HS-5 (cell line): Measurements from ENCODE around the gene PEA15.

Experiments used
- DNase-seq: peaks from one replicate; pipeline ENCODE4 v3.0.0-alpha.2; 2012; ENCODE audit warnings: low read depth

The PEA15 gene

GRCh38 chr1:160239582-160240299 lies 34.6 kb downstream of the PEA15 start:
- no peak for DNase-seq

DNA sequence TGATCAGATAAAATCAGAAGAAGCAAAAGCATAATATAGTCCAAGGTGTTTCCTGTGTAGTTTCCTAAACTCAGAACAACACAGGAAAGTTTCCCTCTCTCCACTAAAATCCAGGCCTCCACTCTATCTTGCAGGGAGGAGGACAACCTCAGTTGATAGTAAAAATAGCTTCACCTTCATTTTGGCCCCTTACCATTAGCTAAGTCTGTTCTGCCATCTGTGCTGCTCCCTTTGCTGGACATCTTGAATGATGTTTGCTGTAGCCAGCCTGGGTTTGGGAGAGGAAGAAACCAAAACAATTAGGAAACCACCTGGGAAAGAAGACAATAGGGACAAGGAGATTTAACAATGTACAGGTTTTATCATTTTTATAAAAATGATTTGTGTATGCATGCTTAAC lies 38.6 kb downstream of the PEA15 start:
- no peak for DNase-seq

DNA sequence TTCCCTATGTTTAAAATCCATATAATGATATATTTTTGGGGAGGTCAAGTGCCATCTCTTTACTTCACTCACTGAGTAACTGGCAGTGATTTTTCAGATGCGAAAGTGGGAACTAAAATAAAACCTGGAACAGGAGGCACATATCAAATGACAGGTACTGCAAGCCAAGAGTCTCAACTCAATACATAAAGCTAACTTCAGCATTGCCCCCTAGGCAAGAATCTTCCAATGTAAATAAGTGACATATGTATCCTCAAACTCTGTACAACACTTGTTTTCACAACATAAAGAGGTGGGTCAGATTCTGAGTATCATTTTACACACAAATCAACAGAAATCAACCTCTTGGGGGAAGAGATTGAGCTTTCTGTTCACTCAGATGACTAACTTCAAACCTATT lies 39.0 kb downstream of the PEA15 start:
- DNase-seq: no peak

- no peak for DNase-seq
Observed at GRCh38 chr1:160245434-160245833, 40.2 kb downstream of the PEA15 start.

- DNase-seq: no peak
Observed at GRCh38 chr1:160247053-160247452, 41.9 kb downstream of the PEA15 start.

GRCh38 chr1:160251011-160251410 lies 45.8 kb downstream of the PEA15 start:
- no peak for DNase-seq

DNA sequence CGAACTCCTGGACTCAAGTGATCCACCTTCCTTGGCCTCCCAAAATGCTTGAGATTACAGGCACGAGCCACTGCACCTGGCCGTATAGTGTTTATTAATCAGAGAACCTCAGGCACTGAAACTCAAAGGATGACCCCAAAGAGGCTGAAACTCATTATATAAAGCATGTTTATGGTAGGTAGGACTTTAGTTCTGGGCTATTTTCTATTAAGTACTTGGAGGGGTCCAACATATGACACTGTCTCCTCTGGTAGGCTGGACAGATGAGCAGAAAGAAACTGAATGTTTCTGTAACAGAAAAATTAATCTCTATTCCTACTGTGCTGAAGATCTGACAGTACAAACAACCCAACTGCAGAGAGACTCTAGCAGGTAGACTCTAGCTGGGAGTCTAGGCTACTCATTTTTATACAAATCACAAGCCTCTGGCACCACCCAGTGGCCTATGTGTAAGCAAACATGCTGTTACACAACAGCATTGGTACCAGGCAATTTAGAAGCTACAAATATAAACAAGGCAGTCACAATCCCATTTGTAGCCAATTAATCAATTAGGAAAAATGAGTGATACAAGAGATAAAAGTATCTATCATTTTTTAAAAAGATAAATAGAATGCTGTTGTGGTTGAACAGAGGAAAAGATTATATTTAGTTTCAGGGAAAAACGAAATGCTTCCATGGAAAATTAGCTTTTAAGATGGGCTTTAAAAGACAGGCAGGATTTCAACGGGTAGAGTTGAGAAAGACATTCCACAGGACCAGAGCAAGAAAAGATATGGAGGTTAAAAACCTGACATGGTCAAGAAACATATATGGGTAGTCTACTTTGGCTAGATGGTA lies 46.7 kb downstream of the PEA15 start:
- peak; percentile 36 for DNase-seq

DNA sequence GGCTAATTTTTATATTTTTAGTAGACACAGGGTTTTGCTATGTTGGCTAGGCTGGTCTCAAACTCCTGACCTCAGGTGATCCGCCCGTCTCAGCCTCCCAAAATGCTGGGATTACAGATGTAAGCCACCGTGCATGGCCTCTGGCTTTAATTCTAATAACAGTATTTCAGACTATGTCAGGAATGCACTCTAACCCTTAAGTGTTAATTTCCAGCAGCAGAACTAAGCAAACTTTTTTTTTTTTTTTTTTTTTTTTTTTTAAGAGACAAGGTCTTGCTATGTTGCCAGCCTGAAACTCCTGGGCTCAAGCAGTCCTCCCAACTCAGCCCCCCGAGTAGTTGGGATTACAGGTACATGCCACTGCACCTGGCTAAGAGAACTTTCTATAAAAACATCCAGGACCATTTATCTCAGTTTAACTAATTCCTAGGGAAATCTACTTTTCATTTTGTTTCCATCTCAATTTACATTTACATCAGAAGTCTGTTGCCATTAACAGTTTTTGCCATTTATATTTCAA lies 50.7 kb downstream of the PEA15 start:
- no peak for DNase-seq

- peak; percentile 64 for DNase-seq
Observed at GRCh38 chr1:160256396-160257046, 51.3 kb downstream of the PEA15 start.

- no peak for DNase-seq
Observed at GRCh38 chr1:160257411-160258015, 52.3 kb downstream of the PEA15 start.

DNA sequence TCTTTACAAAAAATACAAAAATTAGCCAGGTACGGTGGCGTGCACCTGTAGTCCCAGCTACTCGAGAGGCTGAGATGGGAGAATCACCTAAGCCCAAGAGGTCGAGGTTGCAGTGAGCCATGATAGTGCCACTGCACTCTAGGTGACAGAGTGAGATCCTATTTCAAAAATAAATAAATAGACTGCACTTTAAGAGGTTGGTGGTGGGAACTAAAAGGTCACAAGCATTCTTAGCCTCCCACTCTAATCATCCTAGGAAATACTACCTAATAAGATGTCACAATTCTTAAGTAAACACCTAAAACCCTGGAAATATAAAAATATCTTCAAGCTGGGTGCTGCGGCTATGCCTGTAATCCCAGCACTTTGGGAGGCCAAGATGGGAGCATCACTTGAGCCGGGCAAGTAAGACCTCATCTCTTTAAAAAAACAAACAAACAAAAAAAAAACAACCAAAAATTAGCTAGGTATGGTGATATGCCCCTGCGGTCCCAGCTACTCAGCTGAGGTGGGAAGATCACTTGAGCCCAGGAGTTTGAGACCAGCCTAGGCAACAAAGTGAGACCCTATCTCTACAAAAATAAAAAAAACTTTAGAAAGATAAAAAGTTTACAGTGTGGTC lies 53.1 kb downstream of the PEA15 start:
- DNase-seq: no peak

- DNase-seq: peak; percentile 43
Observed at GRCh38 chr1:160260406-160261382, 55.5 kb downstream of the PEA15 start.

DNA sequence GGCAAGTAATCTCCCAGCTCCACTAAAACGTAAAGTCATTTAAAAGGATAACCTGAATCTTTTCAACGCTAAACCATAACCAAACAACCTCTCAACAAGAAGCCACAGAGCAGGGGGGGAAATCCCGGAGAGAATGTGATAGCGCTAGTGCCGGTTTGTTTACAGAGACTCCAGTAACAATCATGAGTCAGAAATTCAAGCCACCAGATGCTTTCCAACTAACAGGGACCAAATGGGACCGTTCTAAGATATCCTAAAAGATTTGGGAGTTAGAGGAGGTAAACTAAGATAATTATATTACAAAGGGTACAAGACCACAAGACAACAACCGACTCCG lies 56.3 kb downstream of the PEA15 start:
- DNase-seq: peak; percentile 37

DNA sequence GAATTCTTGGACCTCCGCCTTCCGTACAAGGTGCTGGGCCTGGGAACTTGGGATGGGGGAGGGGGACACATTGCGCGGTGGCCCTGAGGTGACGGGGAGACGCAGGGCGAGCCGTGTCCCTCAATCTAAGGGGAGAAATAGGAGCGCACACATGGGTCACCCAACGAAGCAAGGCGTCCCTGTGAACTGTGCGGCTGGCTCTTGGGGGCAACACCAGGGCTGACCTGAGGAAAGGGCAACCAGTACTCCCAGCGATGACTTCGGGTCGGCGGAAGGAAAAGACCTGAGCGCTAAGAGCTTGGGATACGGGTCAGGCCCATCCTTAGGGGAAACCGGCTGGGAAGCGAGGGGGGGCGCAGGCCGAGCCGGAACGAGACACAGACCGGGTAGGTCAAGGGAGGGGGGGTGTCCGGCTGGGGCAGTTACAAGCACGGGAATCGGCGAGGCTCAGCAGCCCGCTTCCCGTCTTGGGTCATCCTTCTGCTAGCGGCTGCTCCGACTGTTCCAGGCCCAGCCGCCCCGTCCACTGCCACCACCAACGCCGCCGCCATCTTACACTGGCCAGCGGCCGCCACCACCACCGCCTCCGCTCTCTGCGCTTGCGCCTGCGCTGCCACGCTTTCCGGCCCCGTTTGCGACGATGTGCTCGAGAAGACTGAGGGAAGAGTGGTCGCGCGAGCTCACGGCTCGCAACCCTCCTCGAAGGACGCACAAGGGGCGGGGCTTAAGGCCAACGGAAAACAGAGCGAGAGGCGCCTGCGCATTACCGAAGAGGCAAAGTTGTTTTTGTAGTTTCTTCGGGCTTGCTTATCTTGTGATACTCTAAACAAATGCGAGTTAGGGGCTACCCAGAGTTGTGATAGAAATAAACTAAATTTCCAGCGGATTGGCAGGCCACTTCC lies 57.0 kb downstream of the PEA15 start, which contains the start of gene DCAF8:
TSS of gene DCAF8 (minus strand) at position 657 of the 902 bp plus-strand sequence. CDS start 18,541 bp downstream, outside the sequence.
- DNase-seq: peak; percentile 84

- DNase-seq: no peak
Observed at GRCh38 chr1:160264795-160265307, 59.7 kb downstream of the PEA15 start.
